Neural cell (in vitro differentiated cells): ENCODE measurements around the gene SIK3. TPM values are rescaled to one million over a fixed set of nuclear protein-coding genes. Genes with fewer than 3 reads are reported as not detected.

Source experiments
- H2AFZ ChIP-seq: fragments of 200-600, 300-800 bp; sonication (generic), shearing (Covaris generic); 2 replicates; pipeline ENCODE4 v1.6.0; 2014; ENCODE audit warnings: low read depth, mild to moderate bottlenecking, antibody characterized with exemption, low read length, moderate library complexity
- H3F3A ChIP-seq: fragments of 200-600 bp; shearing (Covaris generic); 2 replicates; pipeline ENCODE4 v1.6.1; 2016; ENCODE audit warnings: mild to moderate bottlenecking, moderate library complexity, mixed read lengths, antibody characterized with exemption, low read length; ENCODE audit not compliant: insufficient read depth, poor library complexity, severe bottlenecking
- H3K27ac ChIP-seq: fragments of 200-600, 300-800 bp; sonication (generic), shearing (Covaris generic); 2 replicates; pipeline ENCODE4 v1.5.1; 2014; ENCODE audit warnings: mild to moderate bottlenecking, low read length, moderate library complexity
- H3K27me3 ChIP-seq: fragments of 300-800, 200-600 bp; sonication (generic), shearing (Covaris generic); 2 replicates; pipeline ENCODE4 v1.6.0; 2014; ENCODE audit warnings: mild to moderate bottlenecking, low read depth, low read length, moderate library complexity; ENCODE audit not compliant: insufficient read depth
- H3K36me3 ChIP-seq: fragments of 300-800, 200-600 bp; sonication (generic), shearing (Covaris generic); 2 replicates; pipeline ENCODE4 v1.5.1; 2014; ENCODE audit warnings: mild to moderate bottlenecking, antibody characterized with exemption, low read length, moderate library complexity; ENCODE audit not compliant: insufficient read depth
- H3K4me2 ChIP-seq: fragments of 300-800, 200-600 bp; sonication (generic), shearing (Covaris generic); 2 replicates; pipeline ENCODE4 v1.6.0; 2014; ENCODE audit warnings: mild to moderate bottlenecking, low read length
- H3K4me3 ChIP-seq: fragments of 300-800, 200-600 bp; sonication (generic), shearing (Covaris generic); 2 replicates; pipeline ENCODE4 v1.5.1; 2014; ENCODE audit warnings: mild to moderate bottlenecking, low read length, moderate library complexity
- H3K79me2 ChIP-seq: fragments of 200-600 bp; shearing (Covaris generic); replicated peaks from 2 replicates; pipeline ENCODE4 v1.6.0; 2014; ENCODE audit warnings: mild to moderate bottlenecking, low read length, moderate library complexity; ENCODE audit not compliant: insufficient read depth
- H3K9ac ChIP-seq: fragments of 300-800, 200-600 bp; sonication (generic), shearing (Covaris generic); 2 replicates; pipeline ENCODE4 v1.6.1; 2016; ENCODE audit warnings: mild to moderate bottlenecking, low read length, mixed read lengths
- H3K9me2 ChIP-seq: fragments of 200-600 bp; shearing (Covaris generic); 2 replicates; pipeline ENCODE4 v1.6.1; 2016; ENCODE audit warnings: mild to moderate bottlenecking, low read length, mixed read lengths; ENCODE audit not compliant: insufficient read depth
- H3K9me3 ChIP-seq: fragments of 200-600, 300-800 bp; sonication (generic), shearing (Covaris generic); 2 replicates; pipeline ENCODE4 v1.6.1; 2016; ENCODE audit warnings: mild to moderate bottlenecking, mixed run types, low read length, moderate library complexity, mixed read lengths
- H4K20me1 ChIP-seq: fragments of 200-600 bp; shearing (Covaris generic); 2 replicates; pipeline ENCODE4 v1.6.1; 2016; ENCODE audit warnings: mild to moderate bottlenecking, mixed run types; ENCODE audit not compliant: insufficient read depth
- EP300 ChIP-seq: fragments of 450-650 bp; conservative IDR thresholded peaks from 2 replicates; pipeline ENCODE4 v1.6.1; 2014; ENCODE audit warnings: antibody characterized with exemption, mild to moderate bottlenecking, moderate library complexity; ENCODE audit not compliant: poor library complexity, severe bottlenecking
- EZH2 ChIP-seq: fragments of 200-600, 300-800 bp; shearing (Covaris generic), sonication (generic); IDR thresholded peaks from 2 replicates; pipeline ENCODE4 v1.6.1; 2014; ENCODE audit warnings: antibody characterized with exemption, low read length, borderline replicate concordance, mild to moderate bottlenecking; ENCODE audit not compliant: insufficient read depth, poor library complexity, severe bottlenecking
- MXI1 ChIP-seq: fragments of 450-650 bp; conservative IDR thresholded peaks from 2 replicates; pipeline ENCODE4 v1.6.1; 2014; ENCODE audit warnings: antibody characterized with exemption, mild to moderate bottlenecking; ENCODE audit not compliant: poor library complexity, severe bottlenecking
- POLR2AphosphoS5 ChIP-seq: IDR thresholded peaks from 2 replicates; pipeline ENCODE4 v1.6.1; 2012
- RAD21 ChIP-seq: fragments of 450-650 bp; conservative IDR thresholded peaks from 2 replicates; pipeline ENCODE4 v1.6.1; 2014; ENCODE audit warnings: antibody characterized with exemption, mild to moderate bottlenecking, moderate library complexity
- SMC3 ChIP-seq: fragments of 450-650 bp; conservative IDR thresholded peaks from 2 replicates; pipeline ENCODE4 v1.6.1; 2014; ENCODE audit warnings: antibody characterized with exemption, mild to moderate bottlenecking, moderate library complexity; ENCODE audit not compliant: poor library complexity
- TAF1 ChIP-seq: IDR thresholded peaks from 2 replicates; pipeline ENCODE4 v1.6.1; 2012; ENCODE audit warnings: low read depth
- polyA plus RNA-seq: library from polyadenylated mRNA; depleted of rRNA; stranded (reverse); fragments of >200 nt; gene quantifications from 2 replicates; pipeline ENCODE4 v1.2.3, GENCODE V29; 2014
- TF ChIP-seq, protein P1 (sequence below): IDR thresholded peaks from 2 replicates; pipeline ENCODE4 v1.6.1; 2012; ENCODE audit warnings: borderline replicate concordance
- TF ChIP-seq, protein P2 (sequence below): fragments of 450-650 bp; IDR thresholded peaks from 2 replicates; pipeline ENCODE4 v1.5.1; 2014; ENCODE audit warnings: antibody characterized with exemption, mild to moderate bottlenecking, moderate library complexity; ENCODE audit not compliant: poor library complexity, severe bottlenecking

The SIK3 gene
- polyA plus RNA-seq, 1 donor from 2014 or later, result 11.2 TPM

DNA sequence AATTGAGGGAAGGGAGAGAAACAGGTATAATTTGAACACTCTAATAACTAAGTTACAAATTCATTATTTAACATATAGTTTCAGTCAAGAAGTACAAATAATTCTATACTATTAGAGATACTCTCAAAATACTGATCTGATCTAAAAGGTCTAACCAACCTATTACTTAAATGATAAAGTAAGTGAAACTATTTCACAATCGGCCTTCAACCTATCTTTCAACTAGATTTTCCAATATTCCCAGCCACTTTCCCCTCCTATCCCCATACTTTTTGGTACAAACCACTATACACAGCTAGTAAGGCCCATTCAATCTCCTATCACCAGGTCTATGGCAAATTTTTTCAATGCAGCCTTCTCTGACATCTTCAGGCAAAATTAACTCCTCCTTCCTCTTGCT lies 106.7 kb downstream of the SIK3 start:
- no peaks in the 10 kb centered on the region for H3K9me2 ChIP-seq
- no peak overlapping the region for H3K4me3 ChIP-seq
- H3K79me2 ChIP-seq, result peaks cover 29% of the 10 kb centered on the region
- TF ChIP-seq MXI1 (no peak), POLR2AphosphoS5 (no peak), SMC3 (no peak), EP300 (no peak), EZH2 (no peak), RAD21 (no peak), TAF1 (no peak)
- TF ChIP-seq, protein P1, sequence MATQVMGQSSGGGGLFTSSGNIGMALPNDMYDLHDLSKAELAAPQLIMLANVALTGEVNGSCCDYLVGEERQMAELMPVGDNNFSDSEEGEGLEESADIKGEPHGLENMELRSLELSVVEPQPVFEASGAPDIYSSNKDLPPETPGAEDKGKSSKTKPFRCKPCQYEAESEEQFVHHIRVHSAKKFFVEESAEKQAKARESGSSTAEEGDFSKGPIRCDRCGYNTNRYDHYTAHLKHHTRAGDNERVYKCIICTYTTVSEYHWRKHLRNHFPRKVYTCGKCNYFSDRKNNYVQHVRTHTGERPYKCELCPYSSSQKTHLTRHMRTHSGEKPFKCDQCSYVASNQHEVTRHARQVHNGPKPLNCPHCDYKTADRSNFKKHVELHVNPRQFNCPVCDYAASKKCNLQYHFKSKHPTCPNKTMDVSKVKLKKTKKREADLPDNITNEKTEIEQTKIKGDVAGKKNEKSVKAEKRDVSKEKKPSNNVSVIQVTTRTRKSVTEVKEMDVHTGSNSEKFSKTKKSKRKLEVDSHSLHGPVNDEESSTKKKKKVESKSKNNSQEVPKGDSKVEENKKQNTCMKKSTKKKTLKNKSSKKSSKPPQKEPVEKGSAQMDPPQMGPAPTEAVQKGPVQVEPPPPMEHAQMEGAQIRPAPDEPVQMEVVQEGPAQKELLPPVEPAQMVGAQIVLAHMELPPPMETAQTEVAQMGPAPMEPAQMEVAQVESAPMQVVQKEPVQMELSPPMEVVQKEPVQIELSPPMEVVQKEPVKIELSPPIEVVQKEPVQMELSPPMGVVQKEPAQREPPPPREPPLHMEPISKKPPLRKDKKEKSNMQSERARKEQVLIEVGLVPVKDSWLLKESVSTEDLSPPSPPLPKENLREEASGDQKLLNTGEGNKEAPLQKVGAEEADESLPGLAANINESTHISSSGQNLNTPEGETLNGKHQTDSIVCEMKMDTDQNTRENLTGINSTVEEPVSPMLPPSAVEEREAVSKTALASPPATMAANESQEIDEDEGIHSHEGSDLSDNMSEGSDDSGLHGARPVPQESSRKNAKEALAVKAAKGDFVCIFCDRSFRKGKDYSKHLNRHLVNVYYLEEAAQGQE, result no peak
- TF ChIP-seq, protein P2, sequence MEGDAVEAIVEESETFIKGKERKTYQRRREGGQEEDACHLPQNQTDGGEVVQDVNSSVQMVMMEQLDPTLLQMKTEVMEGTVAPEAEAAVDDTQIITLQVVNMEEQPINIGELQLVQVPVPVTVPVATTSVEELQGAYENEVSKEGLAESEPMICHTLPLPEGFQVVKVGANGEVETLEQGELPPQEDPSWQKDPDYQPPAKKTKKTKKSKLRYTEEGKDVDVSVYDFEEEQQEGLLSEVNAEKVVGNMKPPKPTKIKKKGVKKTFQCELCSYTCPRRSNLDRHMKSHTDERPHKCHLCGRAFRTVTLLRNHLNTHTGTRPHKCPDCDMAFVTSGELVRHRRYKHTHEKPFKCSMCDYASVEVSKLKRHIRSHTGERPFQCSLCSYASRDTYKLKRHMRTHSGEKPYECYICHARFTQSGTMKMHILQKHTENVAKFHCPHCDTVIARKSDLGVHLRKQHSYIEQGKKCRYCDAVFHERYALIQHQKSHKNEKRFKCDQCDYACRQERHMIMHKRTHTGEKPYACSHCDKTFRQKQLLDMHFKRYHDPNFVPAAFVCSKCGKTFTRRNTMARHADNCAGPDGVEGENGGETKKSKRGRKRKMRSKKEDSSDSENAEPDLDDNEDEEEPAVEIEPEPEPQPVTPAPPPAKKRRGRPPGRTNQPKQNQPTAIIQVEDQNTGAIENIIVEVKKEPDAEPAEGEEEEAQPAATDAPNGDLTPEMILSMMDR, result no peak
- no peaks in the 10 kb centered on the region for H3K9me3 ChIP-seq
- no peak overlapping the region for H3K9ac ChIP-seq
- H3K4me2 ChIP-seq, result no peak overlapping the region
- H3K27ac ChIP-seq, result no peak overlapping the region
- H2AFZ ChIP-seq, result no peak overlapping the region
- H4K20me1 ChIP-seq, result no peaks in the 10 kb centered on the region
- H3K27me3 ChIP-seq, result no peaks in the 10 kb centered on the region
- no peaks in the 10 kb centered on the region for H3F3A ChIP-seq
- no peaks in the 10 kb centered on the region for H3K36me3 ChIP-seq

DNA sequence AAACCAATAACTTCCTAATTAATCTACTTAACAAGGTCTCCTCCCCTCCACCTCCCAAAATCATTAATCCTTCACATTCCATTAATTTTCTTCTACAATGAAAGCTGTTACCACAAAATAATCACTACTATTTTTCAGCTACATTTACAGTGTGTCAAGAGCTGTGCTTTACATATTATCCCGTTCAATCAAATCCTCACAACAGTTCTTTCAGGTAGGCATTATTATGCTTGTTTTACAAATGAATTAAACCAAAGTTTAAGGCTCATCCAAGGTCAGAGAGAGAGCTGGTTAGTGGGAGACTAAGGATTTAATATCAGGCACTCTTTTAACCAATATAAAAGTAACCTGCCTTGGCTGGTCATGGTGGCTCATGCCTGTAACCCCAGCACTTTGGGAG lies 107.4 kb downstream of the SIK3 start:
- Histone ChIP-seq H3K9ac (no peak overlapping the region), H2AFZ (no peak overlapping the region), H3K36me3 (no peaks in the 10 kb centered on the region), H3K9me3 (no peaks in the 10 kb centered on the region), H3K4me3 (no peak overlapping the region), H3K4me2 (no peak overlapping the region), H3K27ac (no peak overlapping the region), H4K20me1 (no peaks in the 10 kb centered on the region), H3K27me3 (no peaks in the 10 kb centered on the region), H3K9me2 (no peaks in the 10 kb centered on the region), H3K79me2 (peaks cover 29% of the 10 kb centered on the region), H3F3A (no peaks in the 10 kb centered on the region)
- TF ChIP-seq POLR2AphosphoS5 (no peak), RAD21 (no peak), SMC3 (no peak), MXI1 (no peak), EP300 (no peak), TAF1 (no peak), EZH2 (no peak)
- TF ChIP-seq, protein P1, result no peak
- TF ChIP-seq, protein P2, result no peak
